ENCODE data around the gene MYCN. TPM values are rescaled to one million over a fixed set of nuclear protein-coding genes. Genes with fewer than 3 reads are reported as not detected.

MYCN gene
- total and polyA plus RNA-seq, 2 of the 8 experiments (the other 6 are each of a cell fraction or from before 2014, with no cell fraction given), result 87.8 to 137 TPM

DNA sequence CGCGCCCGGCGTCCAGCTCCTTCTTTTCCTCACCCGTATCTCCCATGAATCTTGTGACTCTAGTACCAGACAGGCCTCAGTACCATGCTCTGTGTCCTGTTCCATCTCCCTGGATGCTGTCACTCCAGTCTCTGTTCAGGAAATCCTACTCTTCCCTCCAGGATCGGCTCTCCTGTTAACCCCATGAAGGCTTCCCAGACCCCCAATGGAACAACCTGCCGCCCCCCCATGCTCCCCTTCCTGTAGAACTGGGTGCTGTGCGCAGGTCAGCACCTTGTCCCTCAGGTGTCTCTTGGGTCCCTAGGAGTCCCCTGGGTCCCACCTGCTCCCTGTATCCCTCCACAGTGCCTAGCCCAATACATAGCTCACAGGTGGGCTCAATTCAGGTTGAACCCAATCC lies 41.3 kb downstream of the MYCN start:
- H4K20me1 ChIP-seq (replicated peaks in 1 of 2; ENCODE audit: control insufficient read depth in 1 of 2, insufficient read depth in 2 of 2, low read length in 2 of 2), result peaks cover 0 to 2% of the 10 kb centered on the region in 2 experiments
- no peak for FAIRE-seq

More for the DNA sequence above, 41.3 kb downstream of the MYCN start:
- H3K4me1 ChIP-seq (replicated peaks in 1 of 4; ENCODE audit: control insufficient read depth in 3 of 4, insufficient read depth in 4 of 4, low read length in 3 of 4), result peaks cover 3 to 17% (median 13%) of the 10 kb centered on the region in 4 experiments; a peak in 5 of 7 replicates
- H3K14ac ChIP-seq (ENCODE audit: insufficient read length), result no peak overlapping the region
- peak overlapping the region; percentile 72; the same call in 1 of the 2 replicates for H2BK12ac ChIP-seq (ENCODE audit: low read depth, low read length)
- peak overlapping the region; percentile 58 for H4K91ac ChIP-seq (replicated peaks; ENCODE audit: insufficient read length, low read length)
- H3K36me3 ChIP-seq (ENCODE audit: control insufficient read depth in 2 of 4, insufficient read depth in 4 of 4, low read length in 3 of 4), result no peaks in the 10 kb centered on the region
- H3K23me2 ChIP-seq (ENCODE audit: low read depth, low read length), result peaks cover 9% of the 10 kb centered on the region; the same call in 1 of the 2 replicates
- no peaks in the 10 kb centered on the region for H3K79me2 ChIP-seq (ENCODE audit: control insufficient read depth in 1 of 2, insufficient read depth in 2 of 2, low read length in 2 of 2)
- peak overlapping the region; percentile 82; the same call in 1 of the 2 replicates for H2BK5ac ChIP-seq (ENCODE audit: low read depth, low read length)
- H3K4ac ChIP-seq (replicated peaks; ENCODE audit: insufficient read length, low read depth, low read length), result peak overlapping the region; percentile 27
- H3K27ac ChIP-seq (ENCODE audit: low read depth, low read length), result no peak overlapping the region
- no peak overlapping the region for H2AFZ ChIP-seq (ENCODE audit: low read length)
- H2BK15ac ChIP-seq (ENCODE audit: low read length), result no peak overlapping the region
- H3K18ac ChIP-seq (ENCODE audit: extremely low read depth, low read length), result peak overlapping the region; percentile 38; the same call in 1 of the 2 replicates
- TF ChIP-seq HDAC6 (IDR thresholded peaks at IDR 0.05; ENCODE audit: low read depth, low read length) (no peak), EGR1 (IDR thresholded peaks at IDR 0.05; ENCODE audit: borderline replicate concordance, low read depth, low read length) (no peak), GABPA (IDR thresholded peaks at IDR 0.05; ENCODE audit: borderline replicate concordance, insufficient read depth, low read length) (no peak), MAFK (IDR thresholded peaks at IDR 0.05; ENCODE audit: low read depth, low read length) (no peak), SIRT6 (IDR thresholded peaks at IDR 0.05; ENCODE audit: low read length) (no peak)
- TF ChIP-seq, protein P1, sequence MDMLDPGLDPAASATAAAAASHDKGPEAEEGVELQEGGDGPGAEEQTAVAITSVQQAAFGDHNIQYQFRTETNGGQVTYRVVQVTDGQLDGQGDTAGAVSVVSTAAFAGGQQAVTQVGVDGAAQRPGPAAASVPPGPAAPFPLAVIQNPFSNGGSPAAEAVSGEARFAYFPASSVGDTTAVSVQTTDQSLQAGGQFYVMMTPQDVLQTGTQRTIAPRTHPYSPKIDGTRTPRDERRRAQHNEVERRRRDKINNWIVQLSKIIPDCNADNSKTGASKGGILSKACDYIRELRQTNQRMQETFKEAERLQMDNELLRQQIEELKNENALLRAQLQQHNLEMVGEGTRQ (IDR thresholded peaks at IDR 0.05; ENCODE audit: low read length), result no peak
- no peak overlapping the region for H4K8ac ChIP-seq (ENCODE audit: extremely low read depth, insufficient read depth, low read length)
- peak overlapping the region; percentile 57 for H2BK120ac ChIP-seq (replicated peaks; ENCODE audit: low read depth, low read length)
- H3K56ac ChIP-seq (replicated peaks; ENCODE audit: insufficient read length, low read depth, low read length), result no peak overlapping the region
- H3K4me3 ChIP-seq (ENCODE audit: extremely low read depth in 1 of 4, insufficient read depth in 2 of 4, low read depth in 3 of 4, low read length in 4 of 4), result no peak overlapping the region
- DNase-seq (ENCODE audit: low read depth in 1 of 2, low spot score in 2 of 2), result no peak
- H3K9me3 ChIP-seq (ENCODE audit: insufficient read depth in 2 of 2, low read depth in 1 of 2, low read length in 1 of 2), result no peaks in the 10 kb centered on the region
- POLR2A ChIA-PET (ENCODE audit: partially characterized antibody), result interaction anchor here (0.7 to 3.0 kb wide), 4 partner anchors 8 to 41 kb away, joined by 3 to 19 read pairs (median 3); partner anchors contain the start of gene MYCN
- H3K79me1 ChIP-seq (ENCODE audit: low read depth, low read length), result no peaks in the 10 kb centered on the region
- WGBS, 2 experiments (ENCODE audit: extremely low coverage in 1 of 2, insufficient coverage in 1 of 2, insufficient read length in 1 of 2, insufficient replicate concordance in 2 of 2, low coverage in 1 of 2, low lambda C conversion rate in 2 of 2, missing lambda C conversion rate in 1 of 2), result 84% methylated on average over 4 of the region's 8 CpGs; no CpG with 5 or more reads in 1 of the 2 experiments
- no peak overlapping the region for H4K5ac ChIP-seq (ENCODE audit: insufficient read length, low read depth, low read length)
- peak overlapping the region; percentile 47; the same call in 1 of the 2 replicates for H2AK5ac ChIP-seq (ENCODE audit: low read depth, low read length)
- no peak overlapping the region for H3K4me2 ChIP-seq (ENCODE audit: insufficient read depth in 1 of 2, low read depth in 2 of 2, low read length in 2 of 2)
- H3K9ac ChIP-seq (replicated peaks in 1 of 4; ENCODE audit: extremely low read depth in 1 of 4, low read depth in 3 of 4, low read length in 3 of 4), result no peak overlapping the region
- H3K23ac ChIP-seq (ENCODE audit: insufficient read length), result no peak overlapping the region
- peak overlapping the region; percentile 49; the same call in 1 of the 2 replicates for H2BK20ac ChIP-seq (ENCODE audit: low read length)
- CTCF ChIA-PET (ENCODE audit: partially characterized antibody), result interaction anchor here (0.6 to 3.1 kb wide), 12 partner anchors 13 to 184 kb away, joined by 3 to 11 read pairs (median 3); no protein-coding TSS in a partner anchor
- H3K27me3 ChIP-seq (replicated peaks in 1 of 4; ENCODE audit: control insufficient read depth in 3 of 4, extremely low read depth in 1 of 4, insufficient read depth in 3 of 4, low read length in 3 of 4), result peaks cover 0 to 1% (median 0%) of the 10 kb centered on the region in 4 experiments; a peak in 2 of 7 replicates
